Measurements from ENCODE around the gene IL17REL.

IL17REL gene

DNA sequence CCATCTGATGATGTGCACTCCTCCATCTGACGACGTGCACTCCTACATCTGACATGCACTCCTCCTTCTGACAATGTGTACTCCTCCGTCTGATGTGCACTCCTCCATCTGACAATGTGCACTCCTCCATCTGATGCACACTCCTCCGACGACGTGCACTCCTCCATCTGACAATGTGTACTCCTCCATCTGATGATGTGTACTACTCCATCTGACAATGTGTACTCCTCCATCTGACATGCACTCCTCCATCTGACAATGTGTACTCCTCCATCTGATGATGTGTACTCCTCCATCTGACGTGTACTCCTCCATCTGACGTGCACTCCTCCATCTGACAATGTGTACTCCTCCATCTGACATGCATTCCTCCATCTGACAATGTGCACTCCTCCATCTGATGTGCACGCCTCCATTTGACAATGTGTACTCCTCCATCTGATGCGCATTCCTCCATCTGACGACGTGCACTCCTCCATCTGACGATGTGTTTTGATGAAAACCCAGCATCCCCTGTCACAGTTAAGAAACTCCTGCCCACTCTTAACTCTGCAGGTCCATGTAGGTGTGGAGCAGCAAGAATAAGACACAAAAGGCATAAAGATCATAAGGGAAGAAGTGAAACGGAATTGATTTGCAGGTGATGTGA is 9.7 kb upstream of the IL17REL start:
- no peak for DNase-seq

- no peak for DNase-seq
These were observed 8.0 kb upstream of the IL17REL start for GRCh38 chr22:50020606-50021005.

DNA sequence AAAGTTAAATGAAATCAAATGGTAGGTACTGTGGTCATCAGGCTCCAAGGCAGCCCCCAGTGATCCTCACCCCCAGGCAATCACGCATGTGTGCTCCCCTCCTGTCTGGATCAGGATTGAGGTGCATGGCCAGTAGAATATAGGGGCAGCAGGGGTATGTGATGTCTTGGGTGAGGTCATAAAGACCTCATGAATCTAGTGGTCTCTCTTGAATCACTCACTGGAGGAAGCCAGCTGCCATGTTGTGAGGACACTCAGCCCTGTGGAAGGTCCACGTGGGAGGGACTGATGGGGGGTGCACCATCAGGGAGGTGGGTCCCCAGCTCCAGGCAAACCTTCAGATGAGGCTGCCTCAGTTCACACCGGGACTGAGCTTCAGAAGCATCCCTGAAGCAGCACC is 6.8 kb upstream of the IL17REL start:
- DNase-seq = no peak

GRCh38 chr22:50018608-50019285 is 6.2 kb upstream of the IL17REL start:
- DNase-seq = no peak

DNA sequence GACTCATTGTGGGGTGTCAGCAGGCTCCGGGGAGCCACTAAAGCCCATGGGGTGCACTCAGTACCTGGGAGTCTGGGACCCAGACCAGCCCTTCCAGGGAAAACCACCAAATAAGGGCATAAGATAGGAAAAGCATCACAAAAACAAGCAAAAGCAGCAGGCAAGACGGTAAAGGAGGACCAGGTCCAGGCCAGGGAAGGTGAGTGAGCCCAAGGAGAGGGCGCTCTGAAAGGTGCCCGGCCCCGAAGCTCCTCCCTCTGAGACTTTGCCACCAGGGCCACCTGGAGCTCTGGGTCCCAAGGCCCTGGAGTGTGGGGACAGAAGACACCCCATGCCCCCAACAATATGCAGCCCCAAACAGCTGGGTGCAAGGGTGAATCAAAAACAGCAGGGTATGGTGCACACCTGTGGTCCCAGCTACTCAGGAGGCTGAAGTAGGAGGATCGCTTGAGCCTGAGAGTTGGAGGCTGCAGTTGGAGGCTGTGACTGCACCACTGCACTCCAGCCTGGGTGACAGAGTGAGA is 5.2 kb upstream of the IL17REL start:
- DNase-seq = no peak

GRCh38 chr22:50016988-50017700 is 4.6 kb upstream of the IL17REL start:
- DNase-seq = no peak

- DNase-seq = no peak
These were observed 3.9 kb upstream of the IL17REL start for GRCh38 chr22:50016308-50016987.

DNA sequence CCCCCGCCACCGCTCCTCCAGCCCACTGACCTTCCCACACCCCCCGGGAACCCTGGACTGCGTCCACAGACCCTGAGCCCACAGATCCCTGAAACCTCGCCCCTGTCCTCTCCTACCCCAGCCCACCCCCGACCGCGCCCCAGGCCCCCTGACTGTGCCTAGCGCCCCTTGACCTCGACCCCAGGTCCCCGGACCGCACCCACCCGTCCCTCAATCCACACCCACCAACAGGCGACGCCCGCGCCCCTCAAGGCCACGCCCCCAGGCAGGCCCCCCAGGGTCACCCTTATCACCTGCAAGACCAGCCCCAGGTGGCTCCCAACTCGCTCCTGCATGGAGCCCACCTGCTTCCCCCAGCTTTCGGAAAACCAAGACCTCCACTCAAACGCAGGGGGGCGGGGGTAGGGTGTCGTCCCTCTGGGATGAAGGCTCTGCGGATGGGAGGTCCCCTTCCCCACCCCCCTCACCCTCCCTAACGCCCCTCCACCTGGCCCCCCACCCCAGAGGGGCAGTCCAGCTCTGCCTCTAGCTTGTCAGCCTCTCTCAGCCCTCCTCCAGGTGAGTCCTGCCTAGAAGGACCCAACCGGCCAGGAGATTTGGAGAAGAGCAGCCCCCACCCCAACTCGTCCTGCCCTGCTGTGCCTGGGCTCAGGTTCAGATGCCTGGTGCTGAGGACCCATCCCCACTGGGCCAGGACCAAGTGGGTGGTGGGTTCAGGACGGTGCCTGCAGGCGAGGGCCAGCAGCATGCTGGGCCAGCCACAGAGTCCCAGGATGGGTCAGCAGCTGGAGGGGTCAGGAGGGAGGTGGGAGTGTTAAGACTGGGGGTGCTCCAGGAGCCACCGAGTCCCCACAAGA is 3.1 kb upstream of the IL17REL start:
- no peak for DNase-seq

GRCh38 chr22:50014655-50015401 is 2.3 kb upstream of the IL17REL start:
- DNase-seq = no peak

DNA sequence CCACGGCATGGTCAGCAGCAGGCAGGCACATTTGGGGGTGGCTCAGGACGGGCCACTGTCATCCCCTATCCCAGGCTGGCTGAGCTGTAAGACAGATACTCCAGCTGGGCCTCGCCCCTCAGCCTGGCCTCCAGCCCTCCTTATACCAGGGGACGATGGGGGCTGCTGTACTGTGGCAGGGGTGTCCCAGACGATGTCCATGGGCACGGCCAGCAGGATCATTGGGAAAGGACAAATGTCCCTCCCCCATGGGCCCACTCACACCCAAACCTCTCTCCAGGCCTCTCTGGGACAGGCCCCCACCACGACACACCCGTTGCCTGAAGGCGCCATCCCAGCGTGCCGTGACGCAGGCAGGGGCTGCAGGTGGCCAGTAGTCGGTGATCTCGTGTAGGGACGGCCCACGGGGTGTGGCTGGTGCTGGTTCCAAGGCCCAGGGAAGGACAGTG is 1.5 kb upstream of the IL17REL start:
- no peak for DNase-seq

DNA sequence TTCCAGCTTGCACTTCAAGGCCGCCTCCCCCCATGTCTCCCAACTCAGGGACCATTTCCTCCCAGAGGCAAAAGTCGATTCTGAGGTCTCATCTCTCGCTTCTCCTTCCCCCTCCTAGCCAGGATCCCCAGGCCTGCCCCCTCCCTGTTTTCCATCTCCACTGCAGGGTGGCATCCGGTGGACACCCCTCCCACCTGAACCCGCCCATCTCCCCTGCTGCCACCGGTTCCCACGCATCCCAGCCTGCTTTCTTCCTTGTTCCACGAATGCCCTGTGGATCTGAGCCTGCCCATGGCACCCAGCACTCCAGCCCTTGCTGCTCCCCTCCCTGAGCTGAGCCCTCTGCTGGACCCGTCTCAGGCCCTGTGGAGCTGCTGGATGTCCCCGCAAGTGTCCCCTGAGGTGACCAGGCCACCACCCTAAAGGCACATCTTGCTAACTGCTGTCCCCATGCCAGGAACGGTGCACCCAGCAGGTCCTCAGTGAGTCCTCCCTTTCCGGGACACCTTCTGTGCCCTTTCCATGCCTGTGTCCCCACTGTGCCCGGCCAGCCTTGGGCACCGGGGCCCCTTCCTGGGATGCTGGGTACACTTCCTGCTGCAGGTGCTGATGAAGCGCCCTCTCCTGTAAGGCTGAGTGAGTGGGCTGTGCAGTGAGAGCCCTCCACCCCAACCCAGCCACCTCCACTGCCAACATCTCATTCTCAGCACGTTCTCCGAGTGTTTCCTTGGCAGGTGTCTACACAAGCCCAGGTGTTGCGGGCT is 936 bp downstream of the IL17REL start:
- DNase-seq = no peak

- DNase-seq = no peak
These were observed 1.7 kb downstream of the IL17REL start for GRCh38 chr22:50010676-50011446.

GRCh38 chr22:50009765-50010675 is 2.5 kb downstream of the IL17REL start:
- DNase-seq = no peak

GRCh38 chr22:50009251-50009650 is 3.3 kb downstream of the IL17REL start:
- no peak for DNase-seq

- no peak for DNase-seq
These were observed 4.2 kb downstream of the IL17REL start for GRCh38 chr22:50008151-50009040.

- DNase-seq = no peak
These were observed 5.5 kb downstream of the IL17REL start for GRCh38 chr22:50007057-50007511.

- no peak for DNase-seq
These were observed 7.6 kb downstream of the IL17REL start for GRCh38 chr22:50004918-50005317.
